GM18517 (cell line): ENCODE measurements around the gene ALDOB.
"Not testable (repeated sequence)": the region's sequence is repeated elsewhere in the genome, so short reads cannot be mapped to it uniquely, and the experiment has no call there.

ENCODE experiments used
- ATAC-seq: cut with Tn5 transposase; IDR thresholded peaks from one replicate; pipeline ENCODE4 v1.9.1; 2021; ENCODE audit warnings: mild to moderate bottlenecking, moderate library complexity; ENCODE audit not compliant: unreplicated experiment

Gene ALDOB

DNA sequence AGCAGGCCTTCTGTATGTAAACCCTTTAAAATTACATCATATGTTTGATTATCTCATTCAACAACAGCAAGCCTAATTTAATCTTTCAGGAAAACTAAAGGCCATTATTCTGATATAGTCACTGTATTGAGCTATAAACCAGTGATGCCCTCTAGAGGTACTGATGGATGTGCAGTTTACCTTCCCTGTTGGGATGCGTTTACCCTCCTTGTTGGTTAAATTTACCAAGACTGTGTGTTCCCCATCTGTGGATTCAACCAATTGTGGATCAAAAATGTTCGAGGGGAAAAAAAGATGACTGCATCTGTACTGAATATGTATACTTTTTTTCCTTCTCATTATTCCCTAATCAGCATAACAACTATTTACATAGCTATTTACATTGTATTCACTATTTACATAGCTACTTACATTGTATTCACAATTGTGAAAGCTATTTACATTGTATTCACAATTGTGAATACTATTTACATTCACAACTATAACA, 47.0 kb downstream of the ALDOB start:
- no peak for ATAC-seq

DNA sequence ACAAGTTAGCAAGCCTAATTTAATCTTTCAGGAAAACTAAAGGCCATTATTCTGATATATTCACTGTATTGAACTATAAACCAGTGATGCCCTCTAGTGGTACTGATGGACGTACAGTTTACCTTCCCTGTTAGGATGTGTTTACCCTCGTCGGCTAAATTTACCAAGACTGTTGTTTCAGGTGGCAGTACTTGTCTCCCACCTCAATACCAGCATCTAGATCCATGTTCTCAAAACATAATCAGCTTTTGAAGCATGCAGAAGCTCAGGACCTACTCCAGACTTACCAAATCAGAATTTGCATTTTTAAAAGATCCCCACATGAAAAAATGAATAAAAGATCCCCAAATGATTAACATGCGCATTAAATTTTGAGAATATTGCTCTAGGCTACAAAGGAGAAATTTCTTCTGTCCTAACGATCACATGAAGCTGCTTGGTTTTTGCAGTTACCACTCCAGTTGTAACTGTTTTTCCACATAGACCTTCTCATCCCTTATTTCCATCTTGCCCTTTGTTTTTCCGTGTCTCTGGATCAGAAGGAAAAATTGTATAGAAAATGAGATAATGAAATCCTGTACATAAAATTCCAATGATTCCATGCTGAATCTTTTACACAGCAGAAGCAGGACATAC, 47.6 kb downstream of the ALDOB start:
- peak; percentile 77 for ATAC-seq

DNA sequence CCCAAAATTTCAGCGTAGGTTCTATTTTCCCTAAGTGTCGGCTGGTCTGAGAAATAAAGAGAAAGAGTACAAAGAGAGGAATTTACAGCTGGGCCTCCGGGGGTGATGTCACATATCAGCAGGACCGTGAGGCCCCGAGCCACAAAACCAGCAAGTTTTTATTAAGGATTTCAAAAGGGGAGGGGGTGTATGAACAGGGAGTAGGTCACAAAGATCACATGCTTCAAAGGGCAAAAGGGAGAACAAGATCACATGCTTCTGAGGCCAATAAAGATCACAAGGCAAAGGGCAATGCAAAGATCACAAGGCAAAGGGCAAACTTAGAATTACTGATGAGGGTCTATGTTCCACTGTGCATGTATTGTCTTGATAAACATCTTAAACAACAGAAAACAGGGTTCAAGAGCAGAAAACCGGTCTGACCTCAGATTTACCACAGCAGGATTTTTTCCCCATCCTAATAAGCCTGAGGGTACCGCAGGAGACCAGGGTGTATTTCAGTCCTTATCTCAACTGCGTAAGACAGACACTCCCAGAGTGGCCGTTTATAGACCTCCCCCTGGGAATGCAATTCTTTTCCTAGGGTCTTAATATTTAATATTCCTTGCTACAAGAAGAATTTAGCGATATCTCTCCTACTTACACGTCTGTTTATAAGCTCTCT, 50.6 kb downstream of the ALDOB start, which contains the start of gene BAAT:
BAAT (minus strand) TSS at position 134 of the 664 bp plus-strand sequence. CDS start 13,602 bp downstream, outside the sequence.
- not testable (repeated sequence) for ATAC-seq

DNA sequence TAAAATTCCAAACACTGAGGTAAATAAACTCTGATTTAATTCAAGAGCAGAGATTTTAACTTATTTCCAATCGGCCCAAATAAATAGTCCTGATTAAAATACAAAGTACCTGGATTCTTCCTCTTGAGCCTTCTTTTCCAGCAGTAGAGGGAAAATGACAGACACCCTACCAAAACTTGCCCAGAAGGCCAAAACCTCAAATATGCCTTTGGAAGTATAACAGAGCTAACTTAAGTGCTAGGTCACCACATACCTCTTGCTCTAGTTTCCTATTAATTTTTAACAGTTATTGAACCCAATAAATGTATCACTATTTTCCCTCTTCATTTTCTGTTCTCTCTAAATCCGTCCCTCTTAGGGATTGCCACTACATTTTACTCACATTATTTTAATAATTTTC, 52.2 kb downstream of the ALDOB start:
- no peak for ATAC-seq

DNA sequence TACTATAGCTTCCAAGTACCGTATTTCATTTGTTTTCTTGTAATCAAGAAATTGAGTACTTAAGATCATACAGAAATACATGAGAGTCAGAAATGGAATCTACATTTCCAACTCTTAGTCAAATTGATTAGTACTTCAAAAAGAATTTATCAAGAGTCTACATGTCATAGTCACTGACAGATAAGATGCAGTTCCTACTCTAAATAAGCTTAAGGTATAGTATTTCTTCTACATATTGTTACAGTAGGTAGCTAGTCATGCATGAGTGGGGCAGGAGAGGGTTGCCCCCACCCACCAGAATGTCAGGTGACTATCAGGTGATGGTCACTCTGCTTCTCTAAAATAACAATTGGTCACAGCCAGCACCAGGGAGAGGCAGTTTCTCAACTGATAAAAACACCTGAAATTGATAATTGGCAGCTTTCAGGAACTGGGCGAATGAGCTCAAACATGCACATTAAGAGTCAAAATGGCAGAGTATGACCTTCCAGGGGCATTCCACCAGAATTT, 53.7 kb downstream of the ALDOB start:
- ATAC-seq = no peak

DNA sequence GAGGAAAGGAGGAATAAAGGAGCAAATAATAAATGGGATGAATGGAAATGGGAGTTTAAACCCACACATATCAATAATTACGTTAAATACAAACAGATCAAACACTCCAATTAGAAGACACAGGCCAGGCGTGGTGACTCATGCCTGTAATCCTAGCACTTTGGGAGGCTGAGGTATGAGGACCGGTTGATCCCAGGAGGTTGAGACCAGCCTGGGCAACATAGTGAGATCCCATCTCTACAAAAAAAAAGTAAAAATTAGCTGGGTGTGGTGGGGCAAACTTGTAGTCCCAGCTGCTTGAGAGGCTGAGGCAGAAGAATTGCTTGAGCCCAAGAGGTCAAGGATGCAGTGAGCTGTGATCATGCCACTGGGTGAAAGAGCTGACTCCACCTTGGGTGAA, 54.5 kb downstream of the ALDOB start:
- no peak for ATAC-seq

DNA sequence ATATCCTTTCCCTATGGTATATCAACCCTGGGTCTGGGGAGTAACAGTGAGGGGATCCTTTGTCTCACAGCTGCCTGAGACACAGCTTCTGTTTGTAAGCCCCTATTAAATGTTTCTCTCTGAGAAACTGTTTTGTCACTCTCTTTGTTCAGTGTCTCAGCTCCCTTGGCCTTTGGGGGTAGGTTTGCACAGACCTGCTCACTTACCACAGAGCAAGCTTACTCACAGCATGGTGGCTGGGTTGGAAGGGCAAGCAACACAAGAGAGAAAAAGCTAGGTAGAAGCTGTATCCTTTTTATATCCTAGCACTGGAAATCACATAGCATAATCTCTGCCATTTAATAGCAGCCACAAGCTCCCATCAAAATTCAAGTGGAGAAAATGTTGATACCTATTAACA, 55.3 kb downstream of the ALDOB start:
- ATAC-seq = no peak

DNA sequence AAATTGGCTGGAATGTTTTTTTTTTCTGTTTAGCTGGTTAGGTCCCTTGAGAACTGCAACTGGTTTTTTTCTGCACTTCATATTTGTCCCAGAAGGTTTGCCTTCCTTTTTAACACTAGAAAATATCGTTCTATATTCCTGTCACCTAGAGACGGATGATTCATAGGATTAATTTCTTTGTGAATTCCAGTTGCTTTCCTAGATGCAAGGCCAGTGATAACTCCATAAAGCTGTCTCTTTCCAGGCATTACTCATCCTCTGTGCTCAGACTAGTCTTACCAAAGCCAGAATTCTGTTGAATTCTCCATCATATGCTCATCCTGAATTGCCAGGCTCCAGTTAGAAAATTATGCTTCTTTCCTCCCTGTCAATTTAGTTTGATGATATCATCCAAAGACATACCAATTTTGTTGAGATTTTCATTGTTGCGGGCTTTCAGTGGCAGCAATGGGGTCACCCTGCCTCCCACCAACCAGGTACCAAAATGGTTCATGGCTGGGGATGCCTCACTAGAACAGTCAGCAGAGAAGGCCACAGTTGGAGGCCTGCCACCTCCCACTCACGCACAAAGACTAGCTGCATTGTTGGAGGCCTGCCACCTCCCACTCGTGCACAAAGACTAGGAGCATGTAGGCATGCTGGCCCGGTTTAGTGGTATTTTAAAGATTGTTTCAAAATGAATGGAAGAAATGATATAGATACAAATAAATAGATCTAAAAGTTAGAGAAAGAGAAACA, 59.3 kb downstream of the ALDOB start:
- no peak for ATAC-seq

DNA sequence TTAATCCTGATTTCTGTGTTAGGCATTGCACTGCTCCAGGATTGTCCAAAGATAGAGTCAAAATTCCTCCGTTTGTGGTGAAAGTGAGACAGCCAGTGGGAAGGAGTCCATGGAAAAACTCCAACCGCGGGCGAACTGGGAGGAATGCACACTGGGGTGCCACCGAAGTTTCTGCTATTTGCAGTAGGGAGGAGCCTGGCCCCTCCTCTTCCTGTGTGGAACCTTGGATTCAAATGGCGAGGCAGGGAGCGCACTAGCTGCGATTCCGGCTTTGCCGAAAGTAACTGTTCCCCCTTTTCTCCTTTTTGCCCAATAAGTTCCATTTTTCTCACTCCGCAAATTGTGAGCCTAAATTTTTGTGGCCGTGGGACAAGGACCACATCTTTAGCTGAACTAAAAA, 60.0 kb downstream of the ALDOB start:
- no peak for ATAC-seq

DNA sequence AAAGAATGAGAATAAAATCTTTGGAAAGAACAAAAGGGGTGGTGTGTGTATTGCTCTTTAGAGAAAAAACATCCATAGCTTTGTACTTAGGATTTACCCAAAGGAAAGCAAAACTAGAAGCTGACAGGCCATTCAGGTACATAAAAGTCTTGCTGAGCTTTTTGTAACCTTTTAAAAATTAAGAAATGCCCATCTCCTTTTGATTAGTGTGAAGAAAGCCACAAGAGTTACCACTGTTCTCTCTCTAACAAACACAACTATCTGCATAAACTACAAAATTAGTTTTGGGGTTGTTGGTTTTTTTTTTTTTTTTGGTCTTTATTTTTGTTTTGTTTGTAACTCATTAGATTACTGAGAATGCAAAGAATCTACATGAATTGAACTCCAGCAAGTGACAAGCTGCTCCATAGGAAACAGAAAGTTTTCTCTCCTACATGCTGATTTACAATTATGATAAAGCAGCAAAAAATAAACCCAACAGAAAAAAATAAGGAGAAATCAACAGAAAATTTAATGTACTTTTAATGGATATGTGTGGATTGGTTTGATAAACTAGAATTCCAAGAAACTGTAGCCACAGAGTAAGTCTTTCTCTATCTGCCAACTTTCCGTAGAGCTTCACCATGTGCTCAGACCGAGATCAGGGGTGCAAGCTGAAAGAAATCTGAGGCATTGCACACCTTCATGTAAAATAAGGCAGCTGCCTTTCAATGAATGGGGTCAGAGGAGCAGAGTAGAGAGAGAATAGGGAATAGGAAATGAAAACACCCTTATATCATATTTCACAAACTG, 63.1 kb downstream of the ALDOB start:
- no peak for ATAC-seq

DNA sequence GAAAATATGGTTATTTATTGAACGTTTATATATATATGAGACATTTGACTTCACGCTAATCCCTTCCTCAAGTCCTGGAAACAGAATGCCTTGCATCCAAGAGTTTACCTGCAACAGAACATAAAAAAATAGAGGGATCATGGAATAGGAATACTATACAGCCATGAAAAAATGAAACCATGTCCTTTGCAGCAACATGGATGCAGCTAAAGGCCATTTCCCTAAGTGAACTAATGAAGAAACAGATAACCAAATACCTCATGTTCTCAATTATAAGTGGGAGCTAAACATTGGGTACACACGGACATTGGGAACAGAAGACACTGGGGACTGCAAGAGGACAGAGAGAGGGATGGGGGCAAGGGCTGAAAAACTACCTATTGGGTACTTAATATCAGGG, 63.8 kb downstream of the ALDOB start:
- no peak for ATAC-seq
